Loucy (cell line): ENCODE measurements around the gene DISC1.

Experiments
- H2AFZ ChIP-seq: fragments of 200-600 bp; sonication (generic); 2 replicates; pipeline ENCODE4 v1.6.0; 2016; ENCODE audit warnings: antibody characterized with exemption, mild to moderate bottlenecking, low read length, moderate library complexity
- H3F3A ChIP-seq: fragments of 200-600 bp; 2 replicates; pipeline ENCODE4 v1.6.0; 2016; ENCODE audit warnings: antibody characterized with exemption, low read depth, mild to moderate bottlenecking
- H3K27me3 ChIP-seq: fragments of 200-600 bp; sonication (generic); 2 replicates; pipeline ENCODE4 v1.6.1; 2014; ENCODE audit warnings: low read length, mild to moderate bottlenecking; ENCODE audit not compliant: insufficient read depth, poor library complexity, severe bottlenecking
- H3K36me3 ChIP-seq: fragments of 200-600 bp; sonication (generic); 2 replicates; pipeline ENCODE4 v1.6.1; 2016; ENCODE audit warnings: low read length; ENCODE audit not compliant: insufficient read depth
- H3K4me1 ChIP-seq: fragments of 200-600 bp; sonication (generic); 2 replicates; pipeline ENCODE4 v1.5.1; 2014; ENCODE audit warnings: low read length, mild to moderate bottlenecking; ENCODE audit not compliant: insufficient read depth, poor library complexity, severe bottlenecking
- H3K4me2 ChIP-seq: fragments of 200-600 bp; sonication (generic); 2 replicates; pipeline ENCODE4 v1.6.0; 2014; ENCODE audit warnings: antibody characterized with exemption, low read length, low read depth, mild to moderate bottlenecking; ENCODE audit not compliant: poor library complexity, severe bottlenecking
- H3K4me3 ChIP-seq: fragments of 200-600 bp; sonication (generic); 2 replicates; pipeline ENCODE4 v1.5.1; 2014; ENCODE audit warnings: low read length, mild to moderate bottlenecking, mixed read lengths; ENCODE audit not compliant: poor library complexity, severe bottlenecking
- H3K79me2 ChIP-seq: fragments of 200-600 bp; sonication (generic); 2 replicates; pipeline ENCODE4 v1.6.1; 2014; ENCODE audit warnings: low read length; ENCODE audit not compliant: insufficient read depth
- H3K9ac ChIP-seq: fragments of 200-600 bp; sonication (generic); 2 replicates; pipeline ENCODE4 v1.6.0; 2014; ENCODE audit warnings: mild to moderate bottlenecking, low read depth, low read length, moderate library complexity; ENCODE audit not compliant: poor library complexity, severe bottlenecking
- H3K9me2 ChIP-seq: fragments of 200-600 bp; sonication (generic); replicated peaks from 2 replicates; pipeline ENCODE4 v1.6.1; 2016; ENCODE audit warnings: low read depth, low read length, mixed read lengths
- H3K9me3 ChIP-seq: fragments of 200-600 bp; sonication (generic); 2 replicates; pipeline ENCODE4 v1.6.1; 2014; ENCODE audit warnings: mild to moderate bottlenecking, antibody characterized with exemption, low read length, low read depth; ENCODE audit not compliant: insufficient read depth
- H4K20me1 ChIP-seq: fragments of 200-600 bp; sonication (generic); 2 replicates; pipeline ENCODE4 v1.6.0; 2014; ENCODE audit warnings: antibody characterized with exemption, low read length, mild to moderate bottlenecking; ENCODE audit not compliant: insufficient read depth, poor library complexity, severe bottlenecking
- EZH2phosphoT487 ChIP-seq: fragments of 200-600 bp; IDR thresholded peaks from 2 replicates; pipeline ENCODE4 v1.6.1; 2018; ENCODE audit warnings: antibody characterized with exemption, mild to moderate bottlenecking, moderate library complexity, borderline replicate concordance
- TF ChIP-seq, protein P1 (sequence below): fragments of 200-600 bp; sonication (generic); conservative IDR thresholded peaks from 2 replicates; pipeline ENCODE4 v1.5.1; 2014; ENCODE audit warnings: mild to moderate bottlenecking, antibody characterized with exemption, low read length

Gene DISC1

DNA sequence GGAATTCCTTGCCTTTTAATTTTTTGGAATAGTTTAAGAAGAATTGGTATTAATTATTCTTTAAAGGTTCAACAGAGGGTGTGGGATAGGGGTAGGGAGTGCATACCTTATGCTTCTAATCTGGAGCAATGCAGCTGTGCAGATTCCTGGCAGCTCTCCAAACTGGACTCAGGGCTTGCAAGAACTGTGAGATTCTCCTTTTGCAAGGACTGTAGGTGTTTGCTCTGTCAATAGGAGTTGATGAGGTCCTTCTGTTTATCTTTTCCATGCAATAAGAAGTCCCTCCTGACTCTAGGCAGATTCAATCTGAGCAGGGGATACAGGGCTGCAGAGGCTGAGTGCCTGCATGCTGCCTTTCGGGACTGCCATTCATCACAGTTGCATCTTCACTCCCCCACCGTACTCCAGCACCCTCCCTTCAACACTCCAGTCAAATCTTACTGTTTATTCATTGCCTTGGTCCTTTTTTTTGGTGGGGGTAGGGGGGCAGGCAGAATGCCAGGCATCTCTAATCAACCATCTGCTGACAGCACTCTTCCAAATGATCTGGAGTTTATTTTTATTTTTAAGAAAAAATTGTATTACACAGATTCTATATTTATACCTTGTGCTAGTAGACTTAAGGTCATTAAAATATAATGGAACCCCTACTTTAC is 122.3 kb downstream of the DISC1 start:
- Histone ChIP-seq H3K36me3 (peaks cover 41% of the 10 kb centered on the region), H3K9me2 (no peaks in the 10 kb centered on the region), H4K20me1 (no peaks in the 10 kb centered on the region), H3K4me2 (no peak overlapping the region), H3K9me3 (peaks cover 13% of the 10 kb centered on the region; the same call in 1 of the 2 replicates), H3K4me3 (no peak overlapping the region), H3K79me2 (no peaks in the 10 kb centered on the region), H3K27me3 (no peaks in the 10 kb centered on the region), H3F3A (no peaks in the 10 kb centered on the region), H3K4me1 (no peaks in the 10 kb centered on the region), H2AFZ (no peak overlapping the region), H3K9ac (no peak overlapping the region)
- no peak for TF ChIP-seq EZH2phosphoT487
- TF ChIP-seq, protein P1, sequence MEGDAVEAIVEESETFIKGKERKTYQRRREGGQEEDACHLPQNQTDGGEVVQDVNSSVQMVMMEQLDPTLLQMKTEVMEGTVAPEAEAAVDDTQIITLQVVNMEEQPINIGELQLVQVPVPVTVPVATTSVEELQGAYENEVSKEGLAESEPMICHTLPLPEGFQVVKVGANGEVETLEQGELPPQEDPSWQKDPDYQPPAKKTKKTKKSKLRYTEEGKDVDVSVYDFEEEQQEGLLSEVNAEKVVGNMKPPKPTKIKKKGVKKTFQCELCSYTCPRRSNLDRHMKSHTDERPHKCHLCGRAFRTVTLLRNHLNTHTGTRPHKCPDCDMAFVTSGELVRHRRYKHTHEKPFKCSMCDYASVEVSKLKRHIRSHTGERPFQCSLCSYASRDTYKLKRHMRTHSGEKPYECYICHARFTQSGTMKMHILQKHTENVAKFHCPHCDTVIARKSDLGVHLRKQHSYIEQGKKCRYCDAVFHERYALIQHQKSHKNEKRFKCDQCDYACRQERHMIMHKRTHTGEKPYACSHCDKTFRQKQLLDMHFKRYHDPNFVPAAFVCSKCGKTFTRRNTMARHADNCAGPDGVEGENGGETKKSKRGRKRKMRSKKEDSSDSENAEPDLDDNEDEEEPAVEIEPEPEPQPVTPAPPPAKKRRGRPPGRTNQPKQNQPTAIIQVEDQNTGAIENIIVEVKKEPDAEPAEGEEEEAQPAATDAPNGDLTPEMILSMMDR, result no peak

DNA sequence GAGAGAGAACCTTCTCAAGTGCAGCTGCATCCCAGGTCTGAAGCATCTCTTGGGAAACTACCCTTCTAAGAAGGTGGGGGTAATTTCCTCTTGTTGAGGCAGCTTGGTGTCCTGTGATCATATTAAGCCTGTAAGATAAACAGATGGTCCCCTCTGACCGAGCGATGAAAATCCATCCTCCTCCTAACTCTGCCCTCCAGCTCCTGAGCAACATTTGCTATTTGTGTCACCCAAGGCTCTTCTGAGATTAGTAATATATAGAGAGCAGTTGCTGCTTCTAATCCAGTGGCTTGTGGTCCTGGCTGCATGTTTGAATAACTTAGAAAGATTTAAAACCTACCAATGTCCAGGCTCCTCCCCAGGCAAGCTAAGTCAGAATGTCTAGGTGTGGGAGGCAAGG is 123.7 kb downstream of the DISC1 start:
- H3K4me3 ChIP-seq, result no peak overlapping the region
- TF ChIP-seq EZH2phosphoT487, result no peak
- TF ChIP-seq, protein P1, result no peak
- peaks cover 49% of the 10 kb centered on the region for H3K36me3 ChIP-seq
- no peaks in the 10 kb centered on the region for H3F3A ChIP-seq
- no peaks in the 10 kb centered on the region for H4K20me1 ChIP-seq
- no peaks in the 10 kb centered on the region for H3K9me2 ChIP-seq
- H3K27me3 ChIP-seq, result no peaks in the 10 kb centered on the region
- no peaks in the 10 kb centered on the region for H3K4me1 ChIP-seq
- H3K9me3 ChIP-seq, result peaks cover 13% of the 10 kb centered on the region; the same call in 1 of the 2 replicates
- no peak overlapping the region for H2AFZ ChIP-seq
- H3K79me2 ChIP-seq, result no peaks in the 10 kb centered on the region
- H3K9ac ChIP-seq, result no peak overlapping the region
- no peak overlapping the region for H3K4me2 ChIP-seq

DNA sequence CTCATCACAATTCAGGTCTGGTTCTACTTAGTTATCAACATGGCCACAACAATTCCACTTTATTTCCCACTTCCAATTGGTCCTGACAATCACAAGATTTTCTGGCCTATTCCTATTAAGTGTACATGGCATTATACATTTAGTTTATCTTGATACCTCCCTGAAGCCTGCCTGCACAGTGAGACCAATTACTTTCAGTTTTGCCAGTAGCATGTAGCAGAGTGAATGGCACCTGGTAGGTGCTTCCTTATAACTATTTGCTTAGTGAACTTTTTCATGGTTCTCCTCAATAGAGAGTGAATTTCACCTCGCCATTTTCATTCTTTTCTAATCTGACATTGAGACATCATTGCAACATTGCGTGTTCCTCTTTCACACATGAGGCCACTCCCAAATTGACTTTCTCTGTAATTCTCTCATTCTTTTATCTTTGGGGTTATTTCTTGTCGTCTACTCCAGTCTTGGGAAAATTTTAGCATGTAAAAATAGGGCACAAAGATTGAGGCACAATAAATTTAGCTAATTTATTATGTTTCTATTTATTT is 124.3 kb downstream of the DISC1 start:
- Histone ChIP-seq H4K20me1 (no peaks in the 10 kb centered on the region), H3F3A (no peaks in the 10 kb centered on the region), H3K9me2 (no peaks in the 10 kb centered on the region), H3K4me3 (no peak overlapping the region), H3K4me2 (no peak overlapping the region), H3K9ac (no peak overlapping the region), H2AFZ (no peak overlapping the region), H3K9me3 (peaks cover 13% of the 10 kb centered on the region; the same call in 1 of the 2 replicates), H3K79me2 (no peaks in the 10 kb centered on the region), H3K4me1 (no peaks in the 10 kb centered on the region), H3K36me3 (peaks cover 49% of the 10 kb centered on the region), H3K27me3 (no peaks in the 10 kb centered on the region)
- TF ChIP-seq, protein P1, result no peak
- TF ChIP-seq EZH2phosphoT487, result no peak
